SKM-1 (cell line): ENCODE data around the gene CANT1.
A peak's percentile ranks its signal among the peaks of the same experiment; 100 is the strongest.
"Not testable (repeated sequence)": the region's sequence is repeated elsewhere in the genome, so short reads cannot be mapped to it uniquely, and the experiment has no call there.

Source experiments
- DNase-seq: peaks from one replicate; lab custom pipeline; 2025; ENCODE audit not compliant: unreplicated experiment; lab: John Stamatoyannopoulos, UW

CANT1 gene

DNA sequence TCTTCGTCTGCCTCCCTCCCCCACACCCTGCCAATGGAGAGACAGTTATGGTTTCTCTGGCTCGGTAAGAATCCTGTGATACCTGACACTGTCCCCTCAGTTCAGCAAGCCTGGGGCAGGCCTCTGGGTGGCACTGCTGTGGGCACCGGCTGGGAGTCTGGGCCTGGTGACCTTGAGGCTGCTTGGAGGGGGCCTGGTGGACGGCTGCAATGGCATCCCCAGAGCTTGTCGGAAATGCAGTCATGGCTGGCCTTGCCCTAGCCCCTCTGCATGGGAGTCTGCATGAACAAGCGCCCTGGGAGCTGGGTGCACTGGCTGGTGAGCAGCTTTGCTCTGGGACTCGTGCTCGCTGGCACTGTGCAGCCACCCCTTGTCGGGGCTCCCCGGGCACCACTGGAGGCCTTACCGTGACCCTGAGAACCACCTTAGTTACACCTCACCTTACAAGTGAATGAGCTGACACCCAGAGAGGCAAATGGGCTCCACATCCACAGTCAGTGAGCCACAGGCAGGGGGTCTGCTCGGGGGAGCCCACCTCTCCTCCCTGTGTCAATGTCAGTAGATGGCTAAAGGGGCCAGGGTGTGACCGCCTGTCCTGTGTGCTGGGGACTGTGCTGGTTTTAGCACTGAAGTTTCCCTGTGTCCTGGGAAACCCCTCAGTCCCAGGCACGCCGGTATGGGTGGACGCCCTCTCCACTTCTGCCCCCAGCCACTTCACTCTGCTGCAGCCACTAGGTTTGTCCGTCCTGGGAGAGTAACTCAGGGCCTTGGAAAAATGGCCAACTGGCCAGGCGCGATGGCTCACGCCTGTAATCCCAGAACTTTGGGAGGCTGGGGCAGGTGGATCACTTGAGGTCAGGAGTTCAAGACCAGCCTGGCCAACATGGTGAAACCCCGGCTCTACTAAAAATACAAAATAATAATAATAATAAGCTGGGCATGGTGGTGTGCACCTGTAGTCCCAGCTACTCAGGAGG lies 31.3 kb downstream of the CANT1 start:
- no peak for DNase-seq

DNA sequence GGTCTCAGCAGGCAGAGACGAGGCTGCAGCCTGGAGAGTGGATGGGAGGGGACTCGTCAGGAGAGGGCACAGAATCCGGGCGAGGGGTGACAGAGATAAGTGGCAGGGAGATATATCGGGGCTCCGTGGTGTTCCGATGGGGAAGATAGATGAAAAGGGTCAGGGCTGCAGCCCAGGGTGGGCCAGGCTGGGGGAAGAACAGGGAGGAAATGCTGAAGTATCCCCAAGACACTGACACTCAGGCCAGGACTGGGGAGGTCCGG lies 32.0 kb downstream of the CANT1 start:
- DNase-seq = no peak

DNA sequence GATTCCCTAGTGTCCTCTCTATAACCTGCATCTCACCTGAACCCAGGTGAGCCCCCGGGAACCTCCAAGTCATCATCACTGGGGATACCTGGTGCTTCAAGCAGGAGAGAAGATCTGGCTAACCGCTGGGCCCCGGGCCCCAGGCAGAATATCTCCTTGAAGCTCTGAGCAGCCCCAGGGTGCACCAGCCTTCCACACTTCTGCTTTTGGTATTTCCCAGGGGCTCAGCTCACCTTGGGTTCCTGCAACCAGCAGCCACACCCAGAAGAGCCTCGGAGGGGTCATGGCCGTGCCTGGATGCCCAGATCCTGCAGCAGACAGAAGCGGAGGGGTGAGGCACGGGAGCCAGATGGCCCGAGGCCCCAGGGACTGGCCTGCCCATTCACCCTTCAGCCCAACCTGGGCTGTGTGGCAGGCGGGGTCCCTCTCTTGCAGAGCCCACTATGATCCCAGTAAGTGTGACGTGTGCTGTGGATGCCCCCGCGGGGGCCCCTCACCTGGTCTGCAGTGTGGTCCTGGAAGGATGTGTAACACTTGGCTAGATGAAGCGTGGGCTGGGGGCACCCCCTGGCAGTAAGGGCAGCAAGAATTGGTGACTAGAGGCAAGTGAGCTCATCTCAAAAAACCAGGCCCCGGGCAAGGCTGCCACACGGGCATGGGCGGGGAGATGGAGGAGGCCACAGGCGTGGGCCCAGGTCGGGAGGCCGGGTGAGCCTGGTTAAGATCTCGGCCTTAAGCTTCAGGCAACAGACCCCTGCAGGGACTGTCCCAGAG lies 32.5 kb downstream of the CANT1 start:
- no peak for DNase-seq

DNA sequence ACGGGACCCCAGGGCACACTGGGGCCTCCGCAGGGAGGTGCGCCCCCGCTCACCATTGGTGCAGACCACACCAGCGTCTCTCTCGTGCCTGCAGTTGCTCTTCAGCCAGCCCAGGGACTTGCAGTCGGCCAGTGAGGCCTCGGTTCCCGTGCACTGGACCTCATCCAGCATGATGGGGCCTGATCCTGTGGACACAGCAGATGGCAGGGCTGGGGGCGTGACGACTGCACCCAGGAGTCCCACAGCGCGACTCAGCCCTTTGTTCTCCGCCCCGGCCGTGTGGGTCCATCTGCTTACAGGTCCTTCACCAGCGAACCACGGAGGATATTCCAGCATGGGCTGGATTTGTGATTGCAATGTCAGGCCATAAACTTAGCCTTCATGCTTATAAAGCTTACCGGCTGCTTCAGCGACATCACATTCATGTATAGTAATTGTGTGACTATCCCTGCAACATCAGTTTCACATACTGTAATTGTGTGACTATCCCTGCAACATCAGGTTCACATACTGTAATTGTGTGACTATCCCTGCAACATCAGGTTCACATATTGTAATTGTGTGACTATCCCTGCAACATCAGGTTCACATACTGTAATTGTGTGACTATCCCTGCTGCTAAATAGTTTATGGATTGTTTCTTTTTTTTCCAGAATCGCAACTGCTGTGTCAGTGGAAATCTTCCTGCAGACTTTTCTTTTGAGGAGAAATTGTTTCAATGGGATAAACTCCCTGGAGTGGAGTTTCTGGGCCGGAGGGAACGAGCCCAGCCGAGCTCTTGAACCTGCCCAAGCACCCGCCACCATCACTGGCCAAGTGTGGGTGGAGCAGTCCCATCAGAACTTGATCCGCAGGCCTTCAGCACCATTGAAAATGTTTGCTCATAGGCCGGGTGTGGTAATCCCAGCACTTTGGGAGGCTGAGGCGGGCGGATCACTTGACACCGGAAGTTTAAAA lies 34.7 kb downstream of the CANT1 start:
- DNase-seq = peak; percentile 14

DNA sequence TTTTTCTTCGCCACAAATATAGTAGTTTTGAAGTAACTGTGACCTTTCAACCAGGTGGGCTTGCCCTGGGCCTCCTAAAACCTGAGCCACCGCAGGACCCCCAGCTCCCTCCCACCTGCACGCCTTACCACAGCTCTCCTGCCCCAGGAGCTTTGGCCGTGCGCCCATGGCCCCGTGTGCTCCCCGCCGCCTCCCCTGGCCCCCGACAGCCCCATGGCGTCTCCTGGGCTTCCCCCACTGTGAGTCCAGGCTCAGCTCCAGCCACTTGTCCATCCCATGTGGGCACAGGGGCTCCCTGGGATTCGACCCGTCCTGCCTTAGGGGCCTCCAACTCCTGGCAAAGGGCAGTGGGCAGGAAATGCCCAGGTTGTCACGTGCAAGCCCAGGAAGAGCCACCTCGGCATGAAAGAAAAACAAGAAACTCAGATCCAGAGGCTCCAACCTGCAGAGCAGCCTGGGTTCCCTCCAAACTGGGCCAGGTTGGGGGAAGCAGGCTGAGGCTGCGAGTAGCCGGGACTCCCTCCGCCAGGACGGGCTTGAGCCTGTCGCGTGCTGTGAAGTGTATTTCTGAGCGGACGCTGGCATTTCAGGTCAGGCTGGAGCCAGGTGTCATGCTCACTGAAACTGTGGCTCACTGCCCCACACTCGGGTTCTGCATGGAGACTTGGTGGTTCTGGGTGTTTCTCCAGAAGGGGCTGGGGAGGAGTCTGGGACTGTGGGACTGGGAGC lies 35.6 kb downstream of the CANT1 start:
- DNase-seq = no peak

DNA sequence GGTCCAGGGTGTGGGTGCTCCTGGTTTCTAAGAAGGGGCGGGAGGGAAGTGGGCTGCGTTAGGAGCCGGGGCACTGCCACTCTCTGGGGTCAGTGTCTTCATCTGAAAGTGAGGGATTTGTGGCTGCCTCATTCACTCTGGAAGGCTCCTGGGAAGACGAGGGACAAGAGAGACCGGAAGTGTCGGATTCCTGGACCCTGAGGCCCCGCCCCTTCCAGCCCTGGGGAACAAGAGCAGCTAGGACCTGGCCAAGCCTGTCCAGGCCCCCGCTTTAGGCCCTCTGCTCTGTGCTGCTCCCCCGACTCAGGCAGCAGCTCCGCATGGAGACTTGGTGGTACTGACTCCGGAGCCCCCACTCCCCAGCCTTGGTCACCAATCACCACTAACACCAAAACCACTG lies 36.4 kb downstream of the CANT1 start:
- no peak for DNase-seq

DNA sequence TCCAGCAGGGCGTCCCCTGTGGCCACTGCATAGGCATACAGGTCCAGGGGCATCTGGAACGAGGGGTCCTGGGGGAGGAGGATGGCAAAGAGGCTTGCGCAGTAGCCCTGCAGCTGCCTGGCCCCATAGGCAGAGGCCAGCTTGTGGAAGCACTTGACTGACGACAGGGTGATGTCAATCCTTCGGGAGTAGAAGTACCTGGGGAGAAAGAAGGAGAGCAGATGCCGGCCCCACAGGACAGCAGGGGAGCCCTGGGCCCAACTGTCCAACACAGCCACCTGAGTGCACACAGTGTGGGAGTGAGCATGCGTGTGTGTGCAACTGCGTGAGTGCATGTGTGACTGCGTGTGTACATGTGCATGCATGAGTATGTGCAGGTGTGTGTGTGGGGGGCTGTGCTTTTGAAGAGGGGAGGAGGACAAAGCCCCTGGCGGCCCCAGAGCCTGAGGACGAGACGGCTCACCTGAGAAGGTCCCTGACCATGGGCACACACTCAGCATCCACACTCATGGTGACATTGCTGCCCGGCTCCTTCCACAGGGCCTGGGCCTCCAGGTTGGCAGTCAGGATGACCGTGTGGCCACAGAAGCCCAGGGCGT lies 37.0 kb downstream of the CANT1 start:
- DNase-seq = no peak

DNA sequence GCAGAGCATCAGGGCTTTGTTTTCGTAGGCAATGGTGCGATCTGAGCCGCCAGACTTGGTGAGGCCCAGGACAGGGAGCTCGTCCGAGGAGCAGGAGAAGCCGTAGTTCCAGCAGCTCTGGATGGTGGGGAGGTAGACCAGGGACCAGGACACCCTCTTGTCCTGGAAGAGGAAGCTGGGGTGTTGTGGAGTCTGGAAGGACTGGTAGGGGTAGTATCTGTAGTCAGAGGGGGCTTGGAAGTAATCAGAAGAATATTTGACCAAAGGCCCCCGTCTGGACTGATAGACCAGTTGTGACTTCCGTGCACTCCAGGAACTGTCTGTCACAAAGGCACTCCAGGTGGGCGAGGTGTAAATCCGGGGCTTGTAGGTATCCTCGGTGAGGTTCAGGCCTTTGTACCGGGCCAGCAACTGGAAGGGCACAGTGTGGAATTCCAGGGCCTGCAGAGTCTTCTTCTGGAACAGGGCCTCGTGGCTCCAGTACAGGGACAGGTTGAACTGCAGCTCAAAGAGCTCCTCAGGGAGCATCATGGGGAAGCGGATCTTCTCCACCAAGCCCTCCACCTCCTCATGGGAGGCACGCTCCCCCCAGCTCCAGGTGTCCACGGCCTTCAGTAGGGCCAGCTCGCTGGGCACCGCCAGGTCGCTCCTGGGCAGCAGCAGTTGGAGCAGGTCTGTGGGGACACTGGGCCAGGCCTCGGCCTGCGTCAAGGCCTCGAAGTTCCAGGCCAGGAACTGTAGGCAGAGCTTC lies 37.6 kb downstream of the CANT1 start:
- DNase-seq = no peak

DNA sequence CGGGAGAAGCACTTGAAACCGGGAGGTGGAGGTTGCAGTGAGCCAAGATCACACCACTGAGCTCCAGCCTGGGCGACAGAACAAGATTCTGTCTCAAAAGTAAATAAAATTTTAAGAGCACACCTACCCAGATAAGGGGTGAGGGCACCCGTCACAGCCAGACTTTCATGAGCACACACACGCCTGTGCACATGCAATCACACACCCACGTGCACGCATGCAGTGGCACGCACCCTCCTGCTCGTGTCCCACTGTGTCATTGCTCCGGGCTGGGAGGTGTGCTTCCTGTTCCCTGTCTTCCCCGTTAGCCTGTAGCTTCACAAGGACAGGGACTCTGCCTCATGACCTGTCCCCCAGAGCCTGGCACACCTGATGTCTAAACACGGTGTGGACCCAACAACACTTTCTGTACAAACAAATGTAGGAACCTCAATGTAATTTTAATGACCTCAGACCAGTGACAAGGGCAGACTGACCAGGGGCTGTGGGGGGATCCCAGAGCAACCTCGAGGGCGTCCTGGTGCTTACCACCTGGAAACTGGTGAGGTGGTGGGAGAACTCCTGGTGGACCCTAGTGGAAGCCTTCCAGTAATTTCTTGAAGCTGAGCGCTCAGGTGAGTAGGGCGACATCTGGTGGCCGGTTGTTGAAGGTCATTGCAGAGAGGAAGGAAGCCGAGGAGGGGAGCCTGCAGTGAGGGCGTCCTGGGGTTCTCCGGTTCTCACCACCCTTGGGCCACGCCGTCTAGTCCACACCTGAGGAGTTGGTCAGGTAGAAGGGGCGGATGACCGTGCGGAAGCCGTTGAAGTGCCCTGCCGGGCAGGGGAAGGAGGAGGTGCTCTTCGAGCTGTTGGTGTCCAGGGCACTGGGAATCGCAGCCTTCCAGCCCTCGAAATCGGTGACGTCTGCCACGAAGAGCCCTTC lies 38.5 kb downstream of the CANT1 start:
- DNase-seq = peak; percentile 71

DNA sequence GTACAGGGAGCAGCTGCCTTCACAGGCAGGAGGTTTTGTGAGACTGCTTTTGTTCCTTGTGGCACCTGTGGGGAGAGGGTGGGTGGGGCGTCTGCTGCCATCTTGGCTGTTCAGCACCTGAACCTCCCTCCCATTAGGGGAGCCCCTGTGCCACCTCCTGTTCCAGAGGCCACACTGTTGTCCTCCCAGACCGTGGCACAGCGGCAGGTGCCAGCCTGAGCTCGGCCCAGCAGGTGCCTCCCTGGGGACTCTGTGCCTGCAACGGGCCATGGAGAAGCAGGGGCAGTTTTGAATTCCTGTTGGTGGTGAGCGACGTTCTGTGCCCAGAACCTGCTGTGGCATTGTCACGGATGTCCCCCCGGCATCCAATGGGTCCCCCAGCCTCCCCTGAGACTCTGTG lies 39.7 kb downstream of the CANT1 start:
- DNase-seq = no peak

DNA sequence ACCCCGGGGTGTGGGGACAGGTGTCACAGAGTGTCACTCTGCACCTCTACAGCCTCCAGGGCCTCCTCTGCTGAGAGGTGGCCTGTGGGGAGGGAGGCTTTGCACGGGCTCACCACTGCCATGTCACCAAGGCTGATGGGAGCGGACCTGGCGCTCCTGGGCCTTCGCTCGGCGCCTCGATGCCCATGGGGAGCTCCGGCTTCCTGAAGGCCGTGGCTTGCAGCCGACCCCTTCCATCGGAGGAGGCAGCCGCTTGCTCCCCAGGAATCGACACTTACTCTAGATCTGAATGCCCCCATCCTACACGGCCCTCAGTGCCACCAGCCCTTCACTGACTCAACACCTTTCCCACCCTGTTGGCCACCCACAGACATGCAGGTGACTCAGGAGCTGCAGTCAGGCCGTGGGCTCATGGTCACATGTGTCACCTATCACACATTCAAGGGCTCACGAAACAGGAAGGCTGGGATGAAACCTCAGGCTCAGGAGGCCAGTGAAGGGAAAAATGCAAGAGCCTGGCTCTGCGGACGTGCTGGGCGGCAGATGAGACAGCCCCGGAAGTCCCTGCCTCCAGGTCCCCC lies 41.7 kb downstream of the CANT1 start:
- DNase-seq = no peak

DNA sequence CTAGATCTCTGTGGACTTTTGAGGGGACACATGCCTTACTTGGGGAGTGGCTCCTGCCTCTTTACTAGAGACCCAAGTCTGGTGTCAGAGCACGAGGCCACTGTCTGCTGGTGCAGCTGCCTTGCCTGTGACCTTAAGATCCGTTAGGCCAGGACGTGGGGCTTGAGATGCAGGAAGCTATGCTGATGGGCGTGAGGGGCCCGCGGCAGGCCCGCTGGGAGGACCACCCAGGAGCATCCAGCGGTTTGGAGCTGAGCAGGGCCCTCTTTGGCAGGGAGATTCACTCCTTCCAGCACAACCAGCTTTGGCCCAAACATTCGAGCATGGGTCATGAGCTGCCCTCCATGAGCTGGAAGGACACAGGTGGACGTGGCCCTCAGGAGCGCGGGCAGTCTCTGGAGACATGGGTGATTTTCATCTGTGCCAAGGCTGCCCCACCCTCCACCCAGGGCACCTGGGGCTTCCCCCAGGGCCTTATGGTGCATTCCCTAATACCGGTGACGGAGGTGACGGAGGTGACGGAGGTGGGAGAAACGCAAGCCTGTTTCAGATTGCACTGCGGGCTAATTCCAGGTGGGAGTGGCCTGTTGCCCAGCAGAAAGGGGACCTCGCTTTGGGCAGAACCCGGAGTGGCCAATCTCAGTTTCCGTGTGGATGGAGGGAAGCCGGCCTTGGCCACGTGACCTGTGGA lies 42.5 kb downstream of the CANT1 start:
- DNase-seq = no peak

DNA sequence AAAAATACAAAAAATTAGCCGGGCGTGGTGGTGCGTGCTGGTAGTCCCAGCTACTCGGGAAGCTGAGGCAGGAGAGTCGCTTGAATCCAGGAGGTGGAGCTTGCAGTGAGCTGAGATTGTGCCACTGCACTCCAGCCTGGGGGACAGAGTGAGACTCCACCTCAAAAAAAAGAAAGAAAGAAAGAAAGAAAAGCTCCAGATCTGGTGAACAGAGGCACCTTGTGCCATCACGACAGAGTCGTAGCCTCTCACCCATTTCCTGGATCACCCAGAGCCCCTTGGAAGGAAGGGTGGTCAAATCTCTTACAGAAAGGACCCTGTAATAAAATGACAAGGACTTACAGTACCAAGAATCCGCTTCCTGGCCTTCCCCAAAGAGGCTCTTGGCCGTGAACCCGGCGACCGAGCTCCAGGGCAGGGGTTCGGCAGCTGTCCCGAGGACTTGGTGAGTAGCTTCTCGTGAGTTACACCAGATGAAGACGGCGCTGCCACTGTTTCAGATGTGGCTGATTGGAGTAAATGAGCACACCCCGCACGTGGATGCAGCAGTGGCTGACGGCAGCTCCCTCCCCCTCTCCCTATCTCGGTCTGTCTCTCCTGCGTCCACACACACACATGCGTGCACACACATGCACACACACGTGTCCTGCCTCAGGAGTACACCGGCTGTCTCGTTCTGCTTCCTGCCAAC lies 43.3 kb downstream of the CANT1 start:
- no peak for DNase-seq

DNA sequence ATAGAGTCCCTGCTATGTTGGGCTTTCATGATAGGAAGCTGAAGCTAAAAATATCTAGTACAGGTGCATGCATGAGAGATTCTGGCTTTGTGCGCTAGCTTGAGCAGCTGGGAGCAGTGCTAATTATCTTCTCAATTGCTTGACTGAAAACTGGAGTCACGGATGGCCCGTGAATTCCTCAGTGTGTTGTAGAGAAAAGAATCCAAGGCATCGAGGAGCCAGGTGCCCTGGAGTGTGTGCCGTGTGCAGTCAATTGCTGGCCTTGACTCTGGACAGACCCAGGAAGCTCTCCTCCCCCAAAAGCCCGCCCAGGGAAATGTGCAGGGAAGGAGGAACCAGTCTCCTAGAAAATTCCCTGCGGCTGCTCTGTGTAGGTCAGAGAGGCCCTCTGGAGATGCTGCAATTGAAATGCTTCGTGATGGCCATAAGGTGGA lies 44.1 kb downstream of the CANT1 start:
- no peak for DNase-seq

DNA sequence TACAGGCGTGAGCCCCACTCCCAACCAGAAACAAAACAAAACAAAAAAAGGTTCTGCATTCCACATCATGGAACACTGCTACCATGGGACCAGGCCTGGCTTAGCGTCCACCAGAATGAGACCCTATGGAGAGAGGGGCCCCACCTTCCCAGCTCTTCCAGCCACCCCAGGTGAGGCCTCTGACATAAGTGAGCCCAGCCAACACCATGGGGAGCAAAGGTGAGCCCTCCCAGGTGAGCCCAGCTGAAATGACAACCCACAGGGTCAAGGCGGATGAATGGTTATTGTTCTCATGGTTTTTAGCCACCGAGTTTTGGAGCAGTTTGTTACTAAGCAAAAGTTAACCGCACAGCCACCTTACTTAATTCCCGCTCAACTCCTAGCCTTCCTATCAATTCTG lies 46.2 kb downstream of the CANT1 start:
- no peak for DNase-seq

DNA sequence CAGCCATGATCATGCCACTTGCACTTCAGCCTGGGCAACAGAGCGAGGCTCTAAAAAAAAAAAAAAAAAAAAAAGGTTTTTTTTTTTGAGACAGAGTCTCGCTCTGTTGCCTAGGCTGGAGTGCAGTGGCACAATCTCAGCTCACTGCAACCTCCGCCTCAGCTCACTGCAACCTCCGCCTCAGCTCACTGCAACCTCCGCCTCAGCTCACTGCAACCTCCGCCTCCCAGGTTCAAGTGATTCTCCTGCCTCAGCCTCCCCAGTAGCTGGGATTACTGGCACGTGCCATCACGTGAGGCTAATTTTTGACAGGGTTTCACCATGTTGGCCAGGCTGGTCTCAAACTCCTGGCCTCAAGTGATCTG lies 46.6 kb downstream of the CANT1 start:
- DNase-seq = not testable (repeated sequence)
